Left renal pelvis (tissue), 4 donors: ENCODE results near the gene PDIA5. TPM values are rescaled to one million over a fixed set of nuclear protein-coding genes. Genes with fewer than 3 reads are reported as not detected.

Experiments used
- DNase-seq, 4 donors: peaks; one replicate each; pipeline ENCODE4 v3.0.0-alpha.2; 2013; ENCODE audit warnings: low read depth in 4 of 4, low spot score in 3 of 4
- polyA plus RNA-seq, 4 donors: library from polyadenylated mRNA; unstranded; fragments of 120-200 nt; gene quantifications; one replicate each; pipeline ENCODE4 v1.2.1, GENCODE V29; 2013; ENCODE audit not compliant: insufficient read length in 4 of 4

The PDIA5 gene
- polyA plus RNA-seq, 4 donors, result 27.0 to 35.6 (median 33.5) TPM

GRCh38 chr3:123038751-123039150 is 28.1 kb upstream of the PDIA5 start:
- DNase-seq, result no peak

GRCh38 chr3:123039178-123039577 is 27.6 kb upstream of the PDIA5 start:
- DNase-seq, result no peak

GRCh38 chr3:123042413-123042812 is 24.4 kb upstream of the PDIA5 start:
- no peak for DNase-seq

- no peak for DNase-seq
Measured at GRCh38 chr3:123044981-123045763, 21.7 kb upstream of the PDIA5 start.

GRCh38 chr3:123046262-123047061 is 20.4 kb upstream of the PDIA5 start:
- DNase-seq, result no peak

- DNase-seq, result no peak
Measured at GRCh38 chr3:123047062-123047319, 19.8 kb upstream of the PDIA5 start.

GRCh38 chr3:123048480-123049237 is 18.2 kb upstream of the PDIA5 start:
- no peak for DNase-seq

GRCh38 chr3:123050666-123051065 is 16.2 kb upstream of the PDIA5 start:
- no peak for DNase-seq

- DNase-seq, result no peak
Measured at GRCh38 chr3:123053107-123053506, 13.7 kb upstream of the PDIA5 start.

GRCh38 chr3:123054109-123054778 is 12.6 kb upstream of the PDIA5 start:
- no peak for DNase-seq

GRCh38 chr3:123054931-123055330 is 11.9 kb upstream of the PDIA5 start:
- no peak for DNase-seq

GRCh38 chr3:123055352-123055751 is 11.5 kb upstream of the PDIA5 start:
- no peak for DNase-seq

GRCh38 chr3:123058505-123058904 is 8.3 kb upstream of the PDIA5 start:
- DNase-seq, result no peak

- no peak for DNase-seq
Measured at GRCh38 chr3:123060054-123060453, 6.8 kb upstream of the PDIA5 start.

- DNase-seq, result no peak
Measured at GRCh38 chr3:123061856-123062255, 5.0 kb upstream of the PDIA5 start.

GRCh38 chr3:123063034-123063433 is 3.8 kb upstream of the PDIA5 start:
- no peak for DNase-seq

- DNase-seq, result no peak
Measured at GRCh38 chr3:123064506-123064905, 2.3 kb upstream of the PDIA5 start.

- DNase-seq, result no peak
Measured at GRCh38 chr3:123064914-123065313, 1.9 kb upstream of the PDIA5 start.

GRCh38 chr3:123066599-123066895 is 278 bp upstream of the PDIA5 start:
- DNase-seq, result no peak

GRCh38 chr3:123067689-123068600 is 1.1 kb downstream of the PDIA5 start:
- no peak for DNase-seq
